ENCODE data around the gene CLCA1.

Gene CLCA1

GRCh38 chr1:86468501-86468977, at the start of gene CLCA1:
Gene CLCA1, plus strand, starts transcription at chr1:86468927. Its CDS starts 45 bp downstream, at chr1:86468972.
- DNase-seq: no peak

GRCh38 chr1:86419277-86419903, 49.3 kb upstream of the CLCA1 start:
- peak; percentile 41 for DNase-seq

GRCh38 chr1:86421601-86422280, 47.0 kb upstream of the CLCA1 start:
- DNase-seq: no peak

GRCh38 chr1:86423473-86423872, 45.3 kb upstream of the CLCA1 start:
- no peak for DNase-seq

GRCh38 chr1:86423873-86424272, 44.9 kb upstream of the CLCA1 start, which contains the start of gene CLCA2:
Gene CLCA2, plus strand, starts transcription at chr1:86424171. Its CDS starts 77 bp downstream, at chr1:86424248.
- no peak for DNase-seq

- peak; percentile 17 for DNase-seq
Observed at GRCh38 chr1:86429122-86429725, 39.5 kb upstream of the CLCA1 start.

- peak; percentile 92 for DNase-seq
Observed at GRCh38 chr1:86429835-86430234, 38.9 kb upstream of the CLCA1 start.

GRCh38 chr1:86430376-86430775, 38.4 kb upstream of the CLCA1 start:
- DNase-seq: peak; percentile 3

GRCh38 chr1:86434059-86434458, 34.7 kb upstream of the CLCA1 start:
- DNase-seq: no peak

- DNase-seq: no peak
Observed at GRCh38 chr1:86435327-86435726, 33.4 kb upstream of the CLCA1 start.

- no peak for DNase-seq
Observed at GRCh38 chr1:86436041-86436440, 32.7 kb upstream of the CLCA1 start.

GRCh38 chr1:86441581-86441980, 27.1 kb upstream of the CLCA1 start:
- no peak for DNase-seq

GRCh38 chr1:86441997-86442396, 26.7 kb upstream of the CLCA1 start:
- DNase-seq: no peak

GRCh38 chr1:86445919-86446318, 22.8 kb upstream of the CLCA1 start:
- no peak for DNase-seq

GRCh38 chr1:86447198-86447790, 21.4 kb upstream of the CLCA1 start:
- no peak for DNase-seq

GRCh38 chr1:86448670-86449069, 20.1 kb upstream of the CLCA1 start:
- DNase-seq: no peak

- DNase-seq: no peak
Observed at GRCh38 chr1:86449103-86449502, 19.6 kb upstream of the CLCA1 start.

GRCh38 chr1:86450847-86451246, 17.9 kb upstream of the CLCA1 start:
- DNase-seq: no peak

- no peak for DNase-seq
Observed at GRCh38 chr1:86453664-86454063, 15.1 kb upstream of the CLCA1 start.

- no peak for DNase-seq
Observed at GRCh38 chr1:86455073-86455472, 13.7 kb upstream of the CLCA1 start.

GRCh38 chr1:86460998-86461397, 7.7 kb upstream of the CLCA1 start:
- DNase-seq: peak; percentile 14

GRCh38 chr1:86461482-86461881, 7.2 kb upstream of the CLCA1 start:
- DNase-seq: no peak

- DNase-seq: no peak
Observed at GRCh38 chr1:86464819-86465218, 3.9 kb upstream of the CLCA1 start.
